HUES64 (cell line): Measurements from ENCODE around the gene ARMC10.
"Not testable (repeated sequence)": the region's sequence is repeated elsewhere in the genome, so short reads cannot be mapped to it uniquely, and the experiment has no call there.

Experiments used
- H3K27ac ChIP-seq: 2 replicates; pipeline ENCODE4 v1.7.0; 2013; ENCODE audit warnings: low read depth, low read length, inconsistent platforms
- H3K27me3 ChIP-seq: 2 replicates; pipeline ENCODE4 v1.6.1; 2013; ENCODE audit warnings: mild to moderate bottlenecking, low read length; ENCODE audit not compliant: insufficient read depth
- H3K36me3 ChIP-seq: 2 replicates; pipeline ENCODE4 v1.6.1; 2013; ENCODE audit warnings: mild to moderate bottlenecking, low read length; ENCODE audit not compliant: insufficient read depth
- H3K4me1 ChIP-seq: 2 replicates; pipeline ENCODE4 v1.6.1; 2013; ENCODE audit warnings: mild to moderate bottlenecking, low read length, moderate library complexity; ENCODE audit not compliant: insufficient read depth
- H3K4me3 ChIP-seq: 2 replicates; pipeline ENCODE4 v1.5.1; 2013; ENCODE audit warnings: mild to moderate bottlenecking, low read length, moderate library complexity
- H3K9ac ChIP-seq: 2 replicates; pipeline ENCODE4 v1.6.1; 2013; ENCODE audit warnings: mild to moderate bottlenecking, low read depth, low read length
- H3K9me3 ChIP-seq: 2 replicates; pipeline ENCODE4 v1.6.1; 2013; ENCODE audit warnings: low read depth, low read length; ENCODE audit not compliant: insufficient read depth
- WGBS: fragments of 150-250, 120-280 bp; methylation state at CpG from one replicate; pipeline ENCODE4 v1.1.7; 2013; ENCODE audit warnings: missing lambda C conversion rate; 5-methylcytosine and 5-hydroxymethylcytosine counted together

The ARMC10 gene

GRCh38 chr7:103106005-103106702, 31.2 kb downstream of the ARMC10 start:
- Histone ChIP-seq H3K9ac (0 out of 2 replicates have a peak overlapping the region, but pooled peaks have one; percentile 0), H3K27me3 (no peaks in the 10 kb centered on the region), H3K4me3 (no peak overlapping the region), H3K36me3 (peaks cover 21% of the 10 kb centered on the region), H3K27ac (peak overlapping the region; percentile 58; the same call in 1 of the 2 replicates), H3K4me1 (peaks cover 11% of the 10 kb centered on the region; the same call in 1 of the 2 replicates), H3K9me3 (no peaks in the 10 kb centered on the region)
- 39% methylated on average over 12 of the region's 12 CpGs for WGBS

GRCh38 chr7:103106703-103107070, 31.7 kb downstream of the ARMC10 start:
- not testable (repeated sequence) for H3K27me3 ChIP-seq, H3K4me3 ChIP-seq, H3K9me3 ChIP-seq, H3K27ac ChIP-seq
- Histone ChIP-seq H3K36me3 (peaks cover 17% of the 10 kb centered on the region), H3K4me1 (peaks cover 11% of the 10 kb centered on the region; the same call in 1 of the 2 replicates), H3K9ac (0 out of 2 replicates have a peak overlapping the region, but pooled peaks have one; percentile 0)
- 66% methylated on average over 6 of the region's 6 CpGs for WGBS

- no peak overlapping the region for H3K27ac ChIP-seq
- no peaks in the 10 kb centered on the region for H3K9me3 ChIP-seq
- no peak overlapping the region for H3K9ac ChIP-seq
- peaks cover 3% of the 10 kb centered on the region; the same call in 1 of the 2 replicates for H3K4me1 ChIP-seq
- H3K4me3 ChIP-seq, result no peak overlapping the region
- 89% methylated on average over 2 of the region's 2 CpGs for whole genome bisulfite sequencing
- no peaks in the 10 kb centered on the region for H3K27me3 ChIP-seq
- peaks cover 7% of the 10 kb centered on the region; the same call in 1 of the 2 replicates for H3K36me3 ChIP-seq
Measured at GRCh38 chr7:103113164-103113563, 38.2 kb downstream of the ARMC10 start.

- H3K27me3 ChIP-seq, result no peaks in the 10 kb centered on the region
- peaks cover 3% of the 10 kb centered on the region; the same call in 1 of the 2 replicates for H3K4me1 ChIP-seq
- no peak overlapping the region for H3K9ac ChIP-seq
- no peak overlapping the region for H3K4me3 ChIP-seq
- no peaks in the 10 kb centered on the region for H3K9me3 ChIP-seq
- no peak overlapping the region for H3K27ac ChIP-seq
- H3K36me3 ChIP-seq, result peaks cover 11% of the 10 kb centered on the region
- 87% methylated on average over 1 of the region's 1 CpG for WGBS
Measured at GRCh38 chr7:103114576-103115008, 39.7 kb downstream of the ARMC10 start.

- Histone ChIP-seq H3K27me3 (no peaks in the 10 kb centered on the region), H3K4me3 (no peak overlapping the region), H3K27ac (no peak overlapping the region), H3K9ac (no peak overlapping the region), H3K36me3 (peaks cover 15% of the 10 kb centered on the region), H3K4me1 (peaks cover 3% of the 10 kb centered on the region; the same call in 1 of the 2 replicates), H3K9me3 (no peaks in the 10 kb centered on the region)
- 96% methylated on average over 4 of the region's 4 CpGs for WGBS
Measured at GRCh38 chr7:103115771-103116170, 40.8 kb downstream of the ARMC10 start.

GRCh38 chr7:103116511-103116910, 41.6 kb downstream of the ARMC10 start:
- peaks cover 15% of the 10 kb centered on the region for H3K36me3 ChIP-seq
- no peak overlapping the region for H3K27ac ChIP-seq
- no peak overlapping the region for H3K9ac ChIP-seq
- no peaks in the 10 kb centered on the region for H3K27me3 ChIP-seq
- peaks cover 3% of the 10 kb centered on the region; the same call in 1 of the 2 replicates for H3K4me1 ChIP-seq
- no peaks in the 10 kb centered on the region for H3K9me3 ChIP-seq
- no peak overlapping the region for H3K4me3 ChIP-seq
- 91% methylated on average over 1 of the region's 1 CpG for WGBS

GRCh38 chr7:103116991-103117390, 42.1 kb downstream of the ARMC10 start:
- Histone ChIP-seq H3K27ac (no peak overlapping the region), H3K9me3 (no peaks in the 10 kb centered on the region), H3K4me1 (peaks cover 3% of the 10 kb centered on the region; the same call in 1 of the 2 replicates), H3K27me3 (no peaks in the 10 kb centered on the region), H3K4me3 (no peak overlapping the region), H3K36me3 (peaks cover 15% of the 10 kb centered on the region), H3K9ac (no peak overlapping the region)

- no peak overlapping the region for H3K4me3 ChIP-seq
- H3K27ac ChIP-seq, result no peak overlapping the region
- 97% methylated on average over 2 of the region's 2 CpGs for WGBS
- H3K9me3 ChIP-seq, result no peaks in the 10 kb centered on the region
- H3K27me3 ChIP-seq, result no peaks in the 10 kb centered on the region
- peaks cover 15% of the 10 kb centered on the region for H3K36me3 ChIP-seq
- peaks cover 3% of the 10 kb centered on the region; the same call in 1 of the 2 replicates for H3K4me1 ChIP-seq
- H3K9ac ChIP-seq, result no peak overlapping the region
Measured at GRCh38 chr7:103117465-103117864, 42.5 kb downstream of the ARMC10 start.

- no peak overlapping the region for H3K27ac ChIP-seq
- WGBS, result 97% methylated on average over 11 of the region's 11 CpGs
- no peaks in the 10 kb centered on the region for H3K4me1 ChIP-seq
- no peak overlapping the region for H3K9ac ChIP-seq
- H3K36me3 ChIP-seq, result peaks cover 13% of the 10 kb centered on the region
- no peak overlapping the region for H3K4me3 ChIP-seq
- no peaks in the 10 kb centered on the region for H3K27me3 ChIP-seq
- H3K9me3 ChIP-seq, result no peaks in the 10 kb centered on the region
Measured at GRCh38 chr7:103119791-103120291, 44.9 kb downstream of the ARMC10 start.

- Histone ChIP-seq H3K4me1 (no peaks in the 10 kb centered on the region), H3K9ac (no peak overlapping the region), H3K9me3 (no peaks in the 10 kb centered on the region), H3K27me3 (no peaks in the 10 kb centered on the region), H3K36me3 (peaks cover 18% of the 10 kb centered on the region), H3K27ac (no peak overlapping the region), H3K4me3 (no peak overlapping the region)
- WGBS, result 100% methylated on average over 1 of the region's 1 CpG
Measured at GRCh38 chr7:103120362-103120761, 45.4 kb downstream of the ARMC10 start.

- H3K27ac ChIP-seq, result no peak overlapping the region
Measured at GRCh38 chr7:103121641-103122040, 46.7 kb downstream of the ARMC10 start.

More at GRCh38 chr7:103121641-103122040, 46.7 kb downstream of the ARMC10 start:
- no peaks in the 10 kb centered on the region for H3K9me3 ChIP-seq
- peaks cover 21% of the 10 kb centered on the region for H3K36me3 ChIP-seq
- no peak overlapping the region for H3K9ac ChIP-seq
- H3K4me1 ChIP-seq, result no peaks in the 10 kb centered on the region
- H3K27me3 ChIP-seq, result no peaks in the 10 kb centered on the region
- no peak overlapping the region for H3K4me3 ChIP-seq
